Gastrocnemius medialis (tissue), 4 donors: ENCODE results near the gene TCOF1.

Source experiments
- POLR2A ChIP-seq, 2 donors: fragments of 450-650 bp; IDR thresholded peaks; one replicate each; pipeline ENCODE4 v1.6.1; 2017; ENCODE audit warnings: antibody characterized with exemption in 2 of 2, mild to moderate bottlenecking in 2 of 2, moderate library complexity in 2 of 2
- TF ChIP-seq, protein P1 (sequence below), 5 experiments: fragments of 450-650 bp in 3 of 5; fragments of 200-600 bp in 2 of 5; sonication (generic) in 2 of 5; IDR thresholded peaks in 4 of 5; conservative IDR thresholded peaks in 1 of 5; 1 replicate in 4 of 5; 2 replicates in 1 of 5; pipeline ENCODE4 v1.5.1; 2016 to 2019; ENCODE audit warnings: antibody characterized with exemption in 5 of 5, mild to moderate bottlenecking in 3 of 5, moderate library complexity in 3 of 5

DNA sequence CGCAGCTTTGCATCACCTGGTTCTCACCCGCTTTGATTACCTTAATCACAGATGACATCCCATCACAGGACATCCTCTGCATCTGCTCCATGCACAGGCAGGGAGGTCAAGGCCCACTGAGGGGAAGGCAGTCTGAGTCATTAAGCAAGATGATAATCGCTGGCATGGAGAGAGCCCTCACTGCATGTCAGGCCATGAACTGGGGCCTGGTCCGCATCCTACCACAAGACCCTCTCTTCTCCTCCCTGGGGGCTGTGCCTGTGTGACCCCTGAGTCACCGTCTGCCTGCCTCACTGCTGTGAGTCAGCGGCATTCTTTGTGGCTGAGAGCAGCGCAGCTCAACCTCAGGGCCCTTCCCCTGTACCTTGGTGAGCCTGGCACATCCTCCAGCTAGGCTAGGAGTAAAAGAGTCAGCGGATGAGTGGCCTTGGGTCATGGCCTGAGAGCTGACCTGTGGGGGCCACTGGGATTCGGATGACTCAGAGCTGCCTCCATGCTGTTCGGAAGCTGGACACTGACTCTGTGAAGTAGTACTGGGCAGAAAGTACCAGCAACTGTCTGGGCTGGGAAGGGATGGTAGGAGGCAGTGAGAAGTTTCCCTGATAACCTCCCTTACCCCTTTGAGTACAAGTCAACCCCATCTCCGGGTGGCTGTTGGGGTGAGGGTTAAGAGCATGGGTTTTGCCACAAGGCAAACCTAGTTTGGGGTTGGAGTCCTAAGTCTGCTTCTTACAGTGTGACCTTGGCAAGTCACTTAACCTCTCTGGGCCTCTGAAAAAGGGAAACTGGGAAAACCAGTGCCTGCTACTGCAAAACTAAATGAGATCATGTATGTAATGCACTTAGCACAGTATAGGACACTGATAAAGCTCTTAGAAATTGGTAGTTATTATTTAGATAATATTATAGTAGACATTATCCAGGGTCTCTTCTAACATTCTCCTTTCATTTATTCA, 40.2 kb upstream of the TCOF1 start:
- TF ChIP-seq POLR2A (IDR thresholded peaks at IDR 0.05): no peak
- TF ChIP-seq, protein P1, sequence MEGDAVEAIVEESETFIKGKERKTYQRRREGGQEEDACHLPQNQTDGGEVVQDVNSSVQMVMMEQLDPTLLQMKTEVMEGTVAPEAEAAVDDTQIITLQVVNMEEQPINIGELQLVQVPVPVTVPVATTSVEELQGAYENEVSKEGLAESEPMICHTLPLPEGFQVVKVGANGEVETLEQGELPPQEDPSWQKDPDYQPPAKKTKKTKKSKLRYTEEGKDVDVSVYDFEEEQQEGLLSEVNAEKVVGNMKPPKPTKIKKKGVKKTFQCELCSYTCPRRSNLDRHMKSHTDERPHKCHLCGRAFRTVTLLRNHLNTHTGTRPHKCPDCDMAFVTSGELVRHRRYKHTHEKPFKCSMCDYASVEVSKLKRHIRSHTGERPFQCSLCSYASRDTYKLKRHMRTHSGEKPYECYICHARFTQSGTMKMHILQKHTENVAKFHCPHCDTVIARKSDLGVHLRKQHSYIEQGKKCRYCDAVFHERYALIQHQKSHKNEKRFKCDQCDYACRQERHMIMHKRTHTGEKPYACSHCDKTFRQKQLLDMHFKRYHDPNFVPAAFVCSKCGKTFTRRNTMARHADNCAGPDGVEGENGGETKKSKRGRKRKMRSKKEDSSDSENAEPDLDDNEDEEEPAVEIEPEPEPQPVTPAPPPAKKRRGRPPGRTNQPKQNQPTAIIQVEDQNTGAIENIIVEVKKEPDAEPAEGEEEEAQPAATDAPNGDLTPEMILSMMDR (IDR thresholded peaks at IDR 0.05 in 4 of 5, conservative IDR thresholded peaks at IDR 0.05 in 1 of 5): no peak
